GM19239 (cell line): ENCODE data around the gene NPHP4.

Experiments
- DNase-seq: peaks from one replicate; pipeline ENCODE4 v3.0.0; 2011; ENCODE audit warnings: low spot score; ENCODE audit not compliant: insufficient read length
- FAIRE-seq: peaks from 2 replicates; lab custom pipeline; 2011; peaks lifted over from hg19 to GRCh38; lab: Jason Lieb, UNC

The NPHP4 gene

DNA sequence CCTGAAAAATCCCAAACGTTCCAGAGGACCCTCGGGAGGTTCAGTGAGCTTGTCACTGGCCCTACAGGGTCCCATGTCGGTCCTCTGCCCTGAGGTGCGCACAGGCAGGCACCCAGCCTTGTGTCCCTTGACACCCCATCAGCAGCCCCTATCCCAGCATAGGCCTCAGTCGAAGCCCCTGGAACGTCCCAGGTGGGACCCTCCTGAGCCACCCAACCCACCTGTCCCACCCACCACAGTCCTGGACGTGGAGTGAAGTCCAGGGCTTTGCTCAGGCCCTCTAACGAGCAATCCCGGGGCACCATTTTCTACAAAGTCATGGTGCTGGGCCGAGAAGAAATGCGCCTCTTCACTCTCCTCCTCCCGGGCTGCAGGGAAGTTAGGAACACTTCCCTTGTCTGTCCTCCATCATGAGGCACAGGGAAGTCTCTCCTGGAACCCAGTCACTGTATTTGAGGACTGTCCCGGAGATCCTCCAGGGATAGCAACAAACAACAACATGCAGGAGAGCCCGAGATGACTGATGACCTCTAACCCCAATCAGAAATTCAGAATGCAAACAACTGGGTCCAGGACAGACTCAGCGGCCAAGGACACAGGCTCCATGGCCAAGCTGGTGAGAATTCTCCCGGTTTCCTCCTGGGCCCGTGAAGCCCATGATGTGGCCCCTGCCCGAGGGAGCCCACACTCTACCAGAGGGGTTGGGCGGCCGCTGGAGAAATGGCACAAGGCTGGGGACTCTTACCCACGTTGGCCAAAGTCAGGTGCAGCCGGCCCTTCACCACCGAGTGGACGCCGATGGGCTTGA lies 105.5 kb downstream of the NPHP4 start:
- no peak for FAIRE-seq
- DNase-seq = no peak

DNA sequence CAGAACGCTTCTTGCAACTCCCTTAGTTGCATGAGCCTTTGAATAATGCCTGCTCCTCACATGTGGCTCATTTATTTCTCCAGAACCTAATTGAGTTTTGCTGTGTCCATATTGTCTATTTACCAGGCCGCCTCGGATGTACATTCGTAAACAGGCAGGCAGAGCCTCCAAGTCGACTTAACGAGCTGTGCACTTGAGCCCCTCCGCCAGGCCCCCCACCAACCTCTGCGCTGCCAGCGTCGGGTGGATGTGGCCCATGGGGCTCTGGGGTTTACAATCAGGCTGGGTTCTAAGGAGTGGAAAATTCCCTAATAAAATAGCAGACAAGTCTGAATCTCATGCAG lies 106.1 kb downstream of the NPHP4 start:
- FAIRE-seq (no peak), DNase-seq (no peak)

DNA sequence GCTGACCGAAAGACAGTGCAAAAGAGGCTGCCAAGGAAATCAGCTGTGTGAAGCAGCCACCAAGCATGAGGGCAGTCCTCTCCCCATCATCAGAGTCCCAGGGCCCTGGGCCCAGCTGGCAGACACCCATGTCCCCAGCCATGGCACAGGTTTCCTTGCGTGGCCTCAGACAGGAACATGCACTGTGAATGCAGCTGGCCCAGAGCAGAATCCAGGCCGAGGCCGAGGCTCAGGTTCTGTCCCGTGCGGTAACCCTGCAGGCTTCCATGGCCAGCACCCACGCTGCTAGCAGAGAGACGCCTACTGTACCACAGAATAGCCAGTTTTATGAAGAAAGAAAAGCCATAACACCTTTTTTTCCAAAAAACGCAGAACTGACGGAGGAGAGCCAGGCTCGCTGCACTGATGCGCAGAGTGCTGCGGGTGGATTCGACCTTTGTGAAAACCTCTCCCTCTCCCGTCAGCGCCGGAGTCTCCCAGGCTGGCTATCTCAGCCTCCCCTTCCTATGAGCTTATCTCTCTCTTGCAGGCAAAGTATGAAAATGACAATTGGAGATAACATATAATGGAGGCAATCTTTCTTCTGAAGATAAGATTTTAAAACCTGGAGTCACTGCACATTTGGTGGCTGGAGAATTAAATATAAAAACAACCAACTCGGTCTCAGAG lies 106.6 kb downstream of the NPHP4 start:
- no peak for FAIRE-seq
- DNase-seq = no peak

DNA sequence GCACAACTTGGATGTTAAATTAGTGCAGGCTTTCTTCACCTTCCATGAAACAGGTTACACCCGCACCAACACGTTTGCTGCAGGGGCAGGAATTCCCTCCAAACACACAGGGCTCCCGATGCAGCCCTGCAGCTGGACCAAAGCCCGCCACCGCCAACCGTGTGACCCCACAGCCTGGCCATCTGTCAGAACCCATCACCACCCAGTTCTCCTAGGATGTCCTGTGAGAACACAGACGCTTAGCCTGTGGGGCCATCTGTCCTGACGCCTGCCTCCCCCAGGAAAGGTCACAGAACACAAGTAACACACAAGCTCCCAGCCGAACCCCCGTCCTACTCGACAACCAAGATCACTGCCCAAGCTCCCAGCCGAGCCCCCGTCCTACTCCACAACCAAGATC lies 108.1 kb downstream of the NPHP4 start:
- FAIRE-seq (no peak), DNase-seq (no peak)

DNA sequence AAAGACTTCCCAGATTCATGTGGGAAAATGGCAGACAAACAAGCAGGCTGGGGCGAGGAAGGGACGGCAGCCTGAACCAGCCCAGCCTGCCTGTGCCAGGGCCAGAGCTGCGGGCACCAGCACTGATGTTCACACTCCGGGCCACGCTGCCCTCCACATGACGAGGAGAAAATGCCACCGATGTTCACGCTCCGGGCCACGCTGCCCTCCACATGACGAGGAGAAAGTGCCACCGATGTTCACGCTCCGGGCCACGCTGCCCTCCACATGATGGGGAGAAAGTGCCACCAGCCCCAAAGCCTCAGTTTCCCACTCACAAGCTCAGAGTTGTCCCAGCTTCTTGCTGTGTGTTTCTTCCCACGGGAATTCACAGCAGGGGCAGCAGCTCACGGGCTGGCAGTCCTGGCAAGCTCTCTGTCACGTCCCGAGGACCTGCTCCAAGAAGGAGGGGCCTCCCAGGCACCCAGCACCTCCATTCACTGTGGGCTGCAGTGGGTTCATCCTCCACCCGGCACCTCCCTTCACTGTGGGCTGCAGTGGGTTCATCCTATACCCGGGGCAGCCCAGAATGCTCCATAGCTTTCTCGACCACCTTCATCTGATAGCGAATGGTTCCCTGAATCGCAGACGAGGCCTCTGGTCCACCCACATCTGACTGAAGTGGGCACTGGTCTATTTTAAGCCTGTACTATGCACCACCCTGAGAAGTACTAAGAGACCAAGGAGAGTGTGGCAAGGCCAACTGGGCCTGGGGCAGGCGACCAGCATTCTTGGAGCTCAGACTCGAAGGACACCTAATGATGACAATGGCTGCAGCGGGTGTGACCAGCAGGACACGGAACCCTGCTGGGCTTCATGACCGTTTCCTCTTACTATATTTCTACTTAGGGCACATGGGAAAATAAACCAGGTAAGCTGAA lies 108.8 kb downstream of the NPHP4 start:
- no peak for DNase-seq
- FAIRE-seq = no peak

DNA sequence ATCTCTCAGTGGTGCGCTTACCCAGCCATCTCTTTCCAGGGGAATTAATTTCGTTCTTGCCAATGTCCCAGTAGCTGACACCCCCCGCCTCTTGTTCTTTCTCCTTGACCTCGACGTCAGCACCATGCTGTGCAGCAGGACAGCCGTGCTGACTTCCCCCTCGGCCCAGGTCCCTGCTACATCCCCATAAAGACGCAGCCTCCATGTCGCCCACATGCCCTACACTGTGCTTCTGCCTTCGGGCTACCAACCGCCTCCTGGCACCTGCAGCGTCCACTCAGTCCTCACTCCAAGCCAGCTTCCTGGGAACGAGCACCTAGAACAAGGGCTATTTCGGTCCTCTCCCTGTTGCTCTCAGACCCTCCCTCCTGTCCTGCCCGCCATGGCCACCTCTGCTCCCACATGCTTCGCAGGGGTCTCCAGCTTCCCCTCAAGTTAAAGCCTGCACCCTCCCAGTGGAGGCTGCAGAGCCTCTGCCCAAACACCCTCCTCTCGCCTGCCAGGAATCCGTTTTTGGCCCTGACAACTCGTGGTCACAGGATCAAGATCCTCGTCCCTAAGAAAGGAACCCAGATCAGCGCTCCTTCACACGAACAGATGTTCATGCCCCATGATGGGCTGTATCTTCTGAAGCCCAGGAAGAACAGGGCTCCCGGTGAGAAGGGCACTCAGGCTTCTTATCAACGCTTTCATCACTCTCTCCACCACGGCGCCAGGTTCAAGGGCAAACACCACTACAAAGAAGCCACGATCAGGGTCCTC lies 109.7 kb downstream of the NPHP4 start:
- DNase-seq = no peak
- FAIRE-seq = no peak

DNA sequence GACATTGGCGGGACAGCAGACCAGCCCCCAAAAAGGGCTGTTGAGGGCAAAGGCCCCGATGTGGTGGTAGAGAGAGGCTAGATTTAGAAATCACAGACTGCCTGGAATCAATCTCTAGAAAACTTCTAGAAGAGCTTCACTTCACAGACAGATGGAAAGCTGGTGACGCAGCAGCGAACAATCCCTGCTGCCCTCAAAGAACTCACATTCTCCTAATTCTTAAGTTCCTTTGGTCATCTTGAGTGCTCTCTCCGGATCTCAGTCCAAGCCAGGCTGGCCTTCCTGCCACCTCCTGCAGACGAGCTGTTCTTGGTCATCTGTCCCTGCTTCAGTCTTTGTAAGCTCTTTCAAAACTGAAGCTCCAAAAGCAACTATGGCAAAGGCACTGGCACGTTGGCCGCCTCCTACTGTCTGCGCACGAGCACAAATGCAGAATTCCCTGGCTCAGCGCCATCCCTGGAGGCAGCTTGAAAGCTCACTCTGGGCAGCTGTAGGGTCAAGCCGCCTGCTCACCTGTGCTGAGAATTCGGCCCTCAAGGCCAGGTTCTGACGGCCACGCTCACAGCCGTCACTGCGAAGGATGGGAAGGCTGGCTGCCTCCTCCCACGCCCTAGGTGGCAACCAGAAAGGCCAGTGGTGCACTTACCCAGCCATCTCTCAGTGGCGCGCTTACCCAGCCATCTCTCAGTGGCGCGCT lies 110.6 kb downstream of the NPHP4 start:
- DNase-seq = no peak
- FAIRE-seq = no peak

DNA sequence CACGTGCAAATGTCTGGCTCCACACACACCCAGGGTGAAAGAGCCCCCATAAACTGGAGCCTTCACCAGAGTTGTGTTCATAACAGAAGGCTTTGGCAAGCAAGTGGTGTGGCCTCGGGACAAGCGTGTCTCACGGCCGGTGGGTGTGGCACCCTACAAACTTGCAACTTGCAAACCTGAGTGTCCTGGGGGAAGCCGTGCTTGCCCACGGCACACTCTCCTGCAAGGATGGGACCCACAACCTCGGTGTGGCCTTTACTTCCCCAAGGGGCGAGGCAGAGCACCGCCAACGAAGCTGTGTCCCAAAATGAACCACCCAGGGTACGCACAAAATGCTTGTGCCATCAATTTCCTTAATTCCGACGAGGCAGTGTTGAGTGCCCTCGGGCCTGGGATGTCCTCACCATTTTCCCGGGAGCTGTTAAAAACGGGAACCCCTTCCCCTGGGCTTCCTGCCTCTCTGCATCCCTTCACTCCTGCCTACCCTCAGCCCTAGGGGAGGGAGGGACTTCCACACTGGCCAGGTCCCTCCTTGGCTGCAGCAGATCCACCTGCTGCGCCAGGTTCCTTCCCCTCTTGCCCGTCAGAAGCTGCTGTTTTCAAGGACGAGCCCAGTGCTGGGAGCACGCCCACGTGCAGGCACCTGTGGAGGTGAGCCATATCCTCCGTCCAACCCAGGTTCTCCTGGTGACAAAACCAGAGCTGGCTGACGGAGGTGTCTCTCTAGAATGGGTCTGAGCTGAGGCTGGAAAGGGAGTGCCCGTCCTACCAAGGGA lies 111.4 kb downstream of the NPHP4 start:
- DNase-seq (no peak), FAIRE-seq (no peak)

DNA sequence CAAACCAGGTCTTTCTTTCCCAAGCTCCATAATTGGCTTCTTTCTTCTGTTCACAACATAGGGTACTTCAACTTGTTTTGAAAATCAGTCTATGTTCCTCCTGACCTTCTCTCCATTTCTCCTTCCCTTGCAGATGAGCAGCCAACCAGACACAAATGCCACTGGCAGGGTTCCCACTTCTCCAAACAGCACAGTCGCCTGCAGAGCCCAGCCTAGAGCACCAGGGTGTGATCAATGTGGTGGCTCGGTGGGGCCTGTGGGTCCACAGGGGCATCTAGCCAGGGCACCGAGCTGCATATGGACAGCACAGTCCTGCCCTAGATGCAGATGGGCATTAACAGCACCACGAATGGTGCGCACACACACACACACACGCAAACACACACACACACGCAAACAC lies 112.8 kb downstream of the NPHP4 start:
- DNase-seq = no peak
- no peak for FAIRE-seq

DNA sequence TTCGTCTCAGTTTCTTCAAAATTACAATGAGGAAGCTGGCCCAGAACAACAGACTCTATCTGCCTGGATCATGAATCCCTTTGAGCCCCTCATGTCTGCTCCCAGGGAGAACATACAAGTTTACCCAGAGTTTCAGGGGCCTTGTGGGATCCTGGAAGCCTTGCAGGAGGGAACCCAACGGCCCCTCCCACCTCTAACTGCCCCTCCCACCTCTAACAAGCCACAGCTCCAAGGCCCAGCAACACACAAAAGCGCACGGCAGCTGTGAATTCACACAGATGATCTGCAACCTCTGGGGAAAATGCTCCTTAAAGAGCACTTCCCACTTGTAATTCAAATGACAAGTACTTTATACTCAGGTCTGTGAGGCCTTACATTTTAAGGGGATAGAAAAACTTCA lies 113.3 kb downstream of the NPHP4 start:
- no peak for FAIRE-seq
- no peak for DNase-seq

DNA sequence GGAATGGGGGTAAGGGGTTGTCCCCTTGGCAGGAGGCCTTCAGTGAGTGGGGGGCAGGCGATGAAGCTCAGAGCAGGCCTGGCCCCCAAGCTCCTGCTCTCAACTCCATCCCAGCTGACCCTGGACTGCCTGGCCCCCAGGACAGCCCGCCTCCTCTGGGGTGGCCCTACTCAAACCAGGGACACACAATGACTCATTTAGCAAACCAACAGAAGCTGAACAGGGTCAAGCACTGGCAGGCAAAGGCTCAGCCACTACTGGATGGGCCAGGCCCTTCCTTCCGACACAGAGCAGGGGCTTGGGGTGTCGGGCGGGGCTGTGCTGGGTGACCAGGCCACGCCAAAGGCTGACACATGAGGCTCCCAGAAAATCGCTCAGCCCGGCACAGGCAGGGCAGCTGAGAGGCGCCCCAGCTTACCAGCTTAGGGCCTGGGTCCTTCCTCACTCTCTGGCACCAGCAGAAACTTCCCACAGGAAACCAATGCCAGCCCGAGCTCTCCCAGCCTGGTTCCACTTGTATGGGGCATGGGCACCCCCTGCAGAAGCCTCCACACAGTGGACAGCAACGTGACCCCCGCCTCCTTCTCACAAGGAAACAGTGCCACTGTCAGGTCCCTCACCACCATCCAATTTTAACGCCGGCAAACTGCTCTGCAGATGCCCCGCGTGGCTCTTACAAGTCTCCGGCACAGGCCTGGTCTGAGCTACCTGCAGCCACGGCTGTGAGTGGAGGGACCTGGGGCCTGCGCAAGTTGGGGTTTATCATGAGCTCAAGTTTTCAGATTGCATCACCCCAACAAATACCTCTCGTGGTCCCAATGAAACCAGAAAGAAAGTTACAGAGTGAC lies 114.3 kb downstream of the NPHP4 start:
- FAIRE-seq = no peak
- no peak for DNase-seq

DNA sequence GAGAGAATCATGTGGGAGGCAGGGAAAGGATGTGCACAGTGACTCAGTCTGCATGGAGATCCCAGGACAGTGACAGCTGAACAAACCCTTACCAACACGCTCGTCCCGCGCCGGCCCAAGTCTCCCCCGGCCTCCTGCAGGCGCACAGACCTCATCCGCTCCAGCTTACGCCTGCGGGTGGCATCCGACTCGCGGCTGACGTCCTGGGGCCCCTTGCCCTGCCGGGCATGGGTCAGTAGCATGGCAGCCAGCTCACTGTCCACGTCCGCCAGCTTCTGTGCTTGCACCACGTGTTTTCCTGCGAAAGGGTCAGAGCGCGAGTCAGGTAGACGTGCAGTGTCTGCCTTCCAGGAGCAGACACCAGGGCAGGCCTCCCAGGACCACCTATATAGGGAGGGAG lies 115.2 kb downstream of the NPHP4 start:
- DNase-seq (no peak), FAIRE-seq (no peak)

DNA sequence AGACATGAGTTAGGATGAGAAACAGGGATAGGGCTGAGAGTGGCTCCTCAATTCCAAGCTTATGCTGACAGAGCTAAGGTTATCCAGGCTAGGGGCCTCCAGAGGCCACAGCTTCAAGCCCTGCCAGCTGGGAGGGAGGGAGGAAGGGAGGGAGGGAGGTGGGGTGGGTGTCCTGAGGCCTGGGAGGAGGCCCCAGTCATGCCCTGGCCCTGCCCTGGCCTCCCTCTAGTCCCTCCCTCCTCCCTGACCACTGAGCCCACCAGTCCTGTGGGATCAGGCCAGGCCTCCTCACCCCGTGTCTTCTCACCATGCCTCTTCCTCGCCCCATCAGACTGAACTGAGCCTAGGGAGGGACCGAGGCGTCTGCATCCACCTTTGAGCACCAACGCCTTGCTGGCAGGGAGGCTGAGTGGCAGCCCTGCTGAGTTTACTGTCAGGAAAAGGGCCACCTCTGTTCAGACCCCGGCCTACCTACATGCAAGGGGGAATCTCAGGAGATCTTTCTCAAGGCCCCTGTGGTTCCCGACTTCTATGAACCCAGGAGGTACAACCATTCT lies 116.1 kb downstream of the NPHP4 start:
- no peak for DNase-seq
- no peak for FAIRE-seq

DNA sequence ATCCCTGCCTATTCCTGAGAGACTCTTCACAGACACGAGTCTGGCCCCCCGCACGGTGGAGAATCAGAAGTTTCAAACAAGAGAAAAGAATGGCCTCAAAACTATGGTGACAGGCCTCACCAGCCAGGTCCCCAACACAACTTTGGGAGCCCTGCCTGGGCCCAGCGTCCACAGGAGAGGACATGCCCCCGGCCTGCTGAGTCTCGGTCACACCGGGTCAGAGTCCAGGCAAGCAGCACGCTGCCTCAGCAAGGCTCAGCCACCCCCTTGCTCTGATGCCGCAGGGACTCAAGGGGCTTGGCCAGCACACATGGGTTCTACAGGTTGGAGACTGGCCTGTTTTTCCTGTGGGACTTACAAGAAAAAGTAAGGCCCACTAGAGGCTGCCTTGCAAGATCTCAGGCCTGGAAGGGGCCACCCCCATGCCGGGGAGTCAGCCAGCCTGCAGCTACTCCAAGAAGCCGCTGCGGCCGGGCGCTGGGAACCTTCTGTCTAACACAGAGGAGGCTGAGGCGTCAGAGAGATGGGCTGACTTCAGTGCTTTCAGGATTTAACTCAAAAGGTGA lies 116.8 kb downstream of the NPHP4 start:
- DNase-seq (no peak), FAIRE-seq (no peak)

DNA sequence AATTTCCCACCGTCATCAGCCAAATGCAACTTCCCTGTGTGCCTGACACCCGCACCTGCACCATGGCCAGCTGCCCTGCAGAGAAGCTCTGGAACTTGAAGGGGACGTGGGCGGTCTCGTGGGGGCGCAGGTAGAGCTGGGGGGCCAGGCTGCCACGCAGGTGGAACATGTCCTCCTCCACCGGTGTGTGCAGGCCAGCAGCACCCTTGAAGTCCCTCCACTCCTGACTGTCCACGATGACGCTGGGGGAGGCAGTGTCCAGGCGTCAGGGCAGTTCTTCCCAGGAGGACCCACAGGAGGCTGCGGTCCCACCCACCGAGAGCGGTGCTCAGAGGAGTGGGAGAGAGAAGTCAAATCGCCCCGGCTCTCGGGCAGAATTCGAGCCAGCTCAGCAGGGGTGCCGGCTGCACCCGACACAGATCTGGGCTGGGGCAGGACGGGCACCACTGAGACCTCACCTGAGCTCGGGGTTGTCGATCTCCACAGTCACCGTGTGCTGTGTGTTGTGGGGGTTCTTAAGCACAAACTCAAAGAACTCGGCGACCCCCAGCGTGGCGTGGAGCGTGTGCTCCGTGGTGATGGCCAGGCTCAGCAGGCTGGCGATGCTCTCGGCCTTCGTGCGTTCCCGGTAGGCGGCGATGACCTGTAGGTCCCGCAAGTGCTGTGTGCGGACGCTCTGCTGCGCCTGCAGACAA lies 117.7 kb downstream of the NPHP4 start:
- FAIRE-seq (no peak), DNase-seq (no peak)

DNA sequence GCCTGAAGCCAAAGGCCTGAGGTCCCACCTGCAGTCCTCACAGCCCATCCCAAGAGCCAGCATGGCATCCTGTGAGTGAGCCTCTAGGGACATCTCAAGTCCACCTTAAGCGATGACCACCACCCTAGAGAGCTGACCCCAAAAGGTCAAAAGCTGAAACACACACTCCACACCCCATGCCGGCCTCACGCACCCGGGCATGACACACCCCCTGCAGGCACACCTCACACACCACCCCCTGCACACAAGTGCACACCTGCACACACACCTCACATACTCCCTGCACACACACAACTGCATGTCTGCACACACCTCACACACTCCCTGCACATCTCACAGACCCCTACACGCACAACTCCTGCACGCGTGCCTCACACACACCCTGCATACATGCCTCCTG lies 118.7 kb downstream of the NPHP4 start:
- FAIRE-seq (no peak), DNase-seq (no peak)

DNA sequence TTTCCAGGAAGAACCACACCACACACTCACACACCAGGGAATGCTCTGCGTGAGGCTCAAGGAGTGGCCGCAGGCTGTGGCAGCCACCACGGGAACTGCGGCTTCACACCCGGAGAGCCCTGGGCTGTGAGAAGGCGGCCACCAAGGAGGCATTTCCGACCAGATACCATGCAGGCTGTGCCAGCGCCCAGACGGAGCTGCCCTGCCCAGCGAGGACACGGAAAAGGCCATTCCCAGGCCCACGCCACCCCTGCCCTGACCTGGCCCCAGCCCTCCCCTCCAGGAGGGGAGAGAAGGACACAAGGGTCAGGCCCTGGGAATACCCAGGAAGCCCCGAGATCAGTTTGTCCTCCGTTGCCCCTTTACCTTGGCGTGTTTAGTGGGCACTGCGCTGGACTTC lies 119.3 kb downstream of the NPHP4 start:
- no peak for FAIRE-seq
- no peak for DNase-seq
